GM12891 (cell line): ENCODE results near the gene PTPN13.

Experiments
- DNase-seq: peaks from one replicate; pipeline ENCODE4 v3.0.0; 2011; ENCODE audit warnings: low spot score; ENCODE audit not compliant: insufficient read length
- FAIRE-seq: peaks from 2 replicates; lab custom pipeline; 2011; peaks lifted over from hg19 to GRCh38; lab: Jason Lieb, UNC
- PAX5 ChIP-seq: IDR thresholded peaks from 2 replicates; pipeline ENCODE4 v1.6.1; 2011; ENCODE audit warnings: low read length, moderate library complexity, mild to moderate bottlenecking; ENCODE audit not compliant: insufficient read depth, severe bottlenecking
- POLR2A ChIP-seq: IDR thresholded peaks from 2 replicates; pipeline ENCODE4 v1.6.1; 2011; ENCODE audit warnings: low read depth, low read length, control low read depth
- POLR2AphosphoS5 ChIP-seq: IDR thresholded peaks from 2 replicates; pipeline ENCODE4 v1.6.1; 2011; ENCODE audit warnings: low read depth, low read length, control low read depth
- POU2F2 ChIP-seq: IDR thresholded peaks from 2 replicates; pipeline ENCODE4 v1.6.1; 2011; ENCODE audit warnings: low read depth, mild to moderate bottlenecking, control low read depth, low read length, moderate library complexity
- SPI1 ChIP-seq: IDR thresholded peaks from 2 replicates; pipeline ENCODE4 v1.6.1; 2011; ENCODE audit warnings: low read depth, low read length, control low read depth
- TAF1 ChIP-seq: IDR thresholded peaks from 2 replicates; pipeline ENCODE4 v1.6.1; 2011; ENCODE audit warnings: low read depth, low read length, control low read depth

The PTPN13 gene

GRCh38 chr4:86587381-86588140 is 6.6 kb upstream of the PTPN13 start:
- no peak for TF ChIP-seq PAX5
- TF ChIP-seq TAF1: no peak
- TF ChIP-seq POU2F2: no peak
- TF ChIP-seq POLR2A: no peak
- TF ChIP-seq POLR2AphosphoS5: no peak
- no peak for TF ChIP-seq SPI1
- DNase-seq (no peak), FAIRE-seq (no peak)

- TF ChIP-seq POLR2A (no peak), POU2F2 (no peak), POLR2AphosphoS5 (no peak), SPI1 (no peak), TAF1 (no peak), PAX5 (no peak)
- FAIRE-seq: no peak
- no peak for DNase-seq
Measured at GRCh38 chr4:86592553-86593249, 1.4 kb upstream of the PTPN13 start.

- FAIRE-seq: peak; percentile 13
- no peak for TF ChIP-seq SPI1
- no peak for DNase-seq
Measured at GRCh38 chr4:86594559-86595425, 677 bp downstream of the PTPN13 start.

- DNase-seq: no peak
- no peak for TF ChIP-seq POLR2A
- TF ChIP-seq POLR2AphosphoS5: no peak
- TF ChIP-seq TAF1: no peak
- no peak for TF ChIP-seq POU2F2
- no peak for TF ChIP-seq SPI1
- TF ChIP-seq PAX5: no peak
- no peak for FAIRE-seq
Measured at GRCh38 chr4:86595426-86595805, 1.3 kb downstream of the PTPN13 start.

GRCh38 chr4:86596807-86597206 is 2.7 kb downstream of the PTPN13 start:
- DNase-seq: no peak
- no peak for TF ChIP-seq SPI1
- no peak for TF ChIP-seq PAX5
- TF ChIP-seq TAF1: no peak
- no peak for TF ChIP-seq POU2F2
- no peak for TF ChIP-seq POLR2A
- no peak for TF ChIP-seq POLR2AphosphoS5
- no peak for FAIRE-seq

- FAIRE-seq: no peak
- TF ChIP-seq SPI1 (no peak), POLR2A (no peak), TAF1 (no peak), POU2F2 (no peak), POLR2AphosphoS5 (no peak), PAX5 (no peak)
- DNase-seq: no peak
Measured at GRCh38 chr4:86600007-86600653, 6.0 kb downstream of the PTPN13 start.

GRCh38 chr4:86603311-86603885 is 9.3 kb downstream of the PTPN13 start:
- no peak for TF ChIP-seq POLR2A
- no peak for TF ChIP-seq POU2F2
- no peak for TF ChIP-seq PAX5
- TF ChIP-seq SPI1: peak; percentile 38; the same call in 1 of the 2 replicates
- FAIRE-seq: no peak

GRCh38 chr4:86606809-86607208 is 12.7 kb downstream of the PTPN13 start:
- TF ChIP-seq TAF1: no peak
- TF ChIP-seq POLR2AphosphoS5: no peak
- no peak for TF ChIP-seq PAX5
- no peak for TF ChIP-seq POU2F2
- TF ChIP-seq SPI1: no peak
- TF ChIP-seq POLR2A: no peak
- FAIRE-seq (no peak), DNase-seq (no peak)

More at GRCh38 chr4:86603311-86603885, 9.3 kb downstream of the PTPN13 start:
- DNase-seq: no peak
